Measurements from ENCODE around the gene SMCO2. TPM values are rescaled to one million over a fixed set of nuclear protein-coding genes. Genes with fewer than 3 reads are reported as not detected.

Gene SMCO2
- total and polyA plus RNA-seq, 10 of the 15 experiments (the other 5 are each of a cell fraction or from before 2014, with no cell fraction given): 0.11 to 2.3 (median 0.67) TPM

DNA sequence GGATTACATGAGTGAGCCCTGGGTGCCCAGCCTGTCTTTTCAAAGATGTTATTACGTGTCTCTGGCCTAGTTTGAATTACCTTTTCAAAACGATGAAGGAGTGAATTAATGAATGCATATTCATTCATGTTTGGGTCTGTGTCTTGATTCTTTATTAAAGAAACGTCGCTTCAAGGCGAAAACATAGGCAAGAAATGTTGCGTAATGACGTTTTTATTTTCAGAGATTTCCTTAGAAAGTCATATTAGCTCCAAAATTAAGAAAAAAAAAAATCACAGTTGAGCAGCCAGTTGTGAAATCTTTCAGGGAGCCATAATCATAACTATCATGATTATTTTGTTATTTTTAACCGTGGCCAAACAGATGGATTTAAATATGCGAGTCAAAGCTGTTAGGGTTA, 81.0 kb downstream of the SMCO2 start:
- CTCF ChIA-PET: no interaction called here
- in situ Hi-C loops (cut with MboI): no loop called here
- 61% methylated on average over 9 of the region's 9 CpGs for WGBS (ENCODE audit: insufficient coverage, insufficient replicate concordance, low lambda C conversion rate, missing lambda C conversion rate)
- Histone ChIP-seq H3K4me2 (ENCODE audit: control insufficient read depth, insufficient read depth) (no peak overlapping the region), H4K20me1 (ENCODE audit: control insufficient read depth, insufficient read depth) (no peaks in the 10 kb centered on the region), H3K27me3 (replicated peaks in 1 of 2; ENCODE audit: control insufficient read depth in 2 of 2, insufficient read depth in 2 of 2, low read length in 1 of 2) (no peaks in the 10 kb centered on the region), H3K36me3 (ENCODE audit: control insufficient read depth in 2 of 2, insufficient read depth in 2 of 2, low read length in 1 of 2) (no peaks in the 10 kb centered on the region), H3K27ac (ENCODE audit: control insufficient read depth, insufficient read depth) (no peak overlapping the region), H3K4me3 (no peak overlapping the region), H2AFZ (ENCODE audit: control insufficient read depth, low read depth, low read length) (no peak overlapping the region), H3K4me1 (ENCODE audit: control insufficient read depth, insufficient read depth, low read length) (peaks cover 17% of the 10 kb centered on the region), H3K9ac (ENCODE audit: control insufficient read depth, insufficient read depth, low read length) (no peak overlapping the region), H3K79me2 (ENCODE audit: control insufficient read depth, insufficient read depth, low read length) (peaks cover 37% of the 10 kb centered on the region), H3K9me3 (replicated peaks; ENCODE audit: control insufficient read depth, insufficient read depth, low read length) (no peaks in the 10 kb centered on the region; the same call in 2 of the 3 replicates)
- no TSS peak for BruUV-seq (replicated peaks)
- TF ChIP-seq IKZF1 (conservative IDR thresholded peaks at IDR 0.05): no peak
- no peak for TF ChIP-seq FOXM1 (IDR thresholded peaks at IDR 0.05; ENCODE audit: low read depth, low read length)
- TF ChIP-seq ESRRA (IDR thresholded peaks at IDR 0.05; ENCODE audit: low read length): no peak
- no peak for TF ChIP-seq MEF2B (IDR thresholded peaks at IDR 0.05; ENCODE audit: partially characterized antibody, poor library complexity, severe bottlenecking)
- TF ChIP-seq IRF5 (IDR thresholded peaks at IDR 0.05; ENCODE audit: borderline replicate concordance): no peak
- TF ChIP-seq SP1 (IDR thresholded peaks at IDR 0.05; ENCODE audit: low read depth, low read length): no peak
- TF ChIP-seq, protein P1, sequence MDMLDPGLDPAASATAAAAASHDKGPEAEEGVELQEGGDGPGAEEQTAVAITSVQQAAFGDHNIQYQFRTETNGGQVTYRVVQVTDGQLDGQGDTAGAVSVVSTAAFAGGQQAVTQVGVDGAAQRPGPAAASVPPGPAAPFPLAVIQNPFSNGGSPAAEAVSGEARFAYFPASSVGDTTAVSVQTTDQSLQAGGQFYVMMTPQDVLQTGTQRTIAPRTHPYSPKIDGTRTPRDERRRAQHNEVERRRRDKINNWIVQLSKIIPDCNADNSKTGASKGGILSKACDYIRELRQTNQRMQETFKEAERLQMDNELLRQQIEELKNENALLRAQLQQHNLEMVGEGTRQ (IDR thresholded peaks at IDR 0.05; ENCODE audit: borderline replicate concordance, low read depth, low read length): no peak
- TF ChIP-seq ZSCAN29 (IDR thresholded peaks at IDR 0.05): no peak
- TF ChIP-seq RELB (IDR thresholded peaks at IDR 0.05; ENCODE audit: low read depth): no peak
- TF ChIP-seq SMARCA5 (IDR thresholded peaks at IDR 0.05): no peak
- TF ChIP-seq, protein P2, sequence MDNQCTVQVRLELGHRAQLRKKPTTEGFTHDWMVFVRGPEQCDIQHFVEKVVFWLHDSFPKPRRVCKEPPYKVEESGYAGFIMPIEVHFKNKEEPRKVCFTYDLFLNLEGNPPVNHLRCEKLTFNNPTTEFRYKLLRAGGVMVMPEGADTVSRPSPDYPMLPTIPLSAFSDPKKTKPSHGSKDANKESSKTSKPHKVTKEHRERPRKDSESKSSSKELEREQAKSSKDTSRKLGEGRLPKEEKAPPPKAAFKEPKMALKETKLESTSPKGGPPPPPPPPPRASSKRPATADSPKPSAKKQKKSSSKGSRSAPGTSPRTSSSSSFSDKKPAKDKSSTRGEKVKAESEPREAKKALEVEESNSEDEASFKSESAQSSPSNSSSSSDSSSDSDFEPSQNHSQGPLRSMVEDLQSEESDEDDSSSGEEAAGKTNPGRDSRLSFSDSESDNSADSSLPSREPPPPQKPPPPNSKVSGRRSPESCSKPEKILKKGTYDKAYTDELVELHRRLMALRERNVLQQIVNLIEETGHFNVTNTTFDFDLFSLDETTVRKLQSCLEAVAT (IDR thresholded peaks at IDR 0.05): no peak
- TF ChIP-seq, protein P3, sequence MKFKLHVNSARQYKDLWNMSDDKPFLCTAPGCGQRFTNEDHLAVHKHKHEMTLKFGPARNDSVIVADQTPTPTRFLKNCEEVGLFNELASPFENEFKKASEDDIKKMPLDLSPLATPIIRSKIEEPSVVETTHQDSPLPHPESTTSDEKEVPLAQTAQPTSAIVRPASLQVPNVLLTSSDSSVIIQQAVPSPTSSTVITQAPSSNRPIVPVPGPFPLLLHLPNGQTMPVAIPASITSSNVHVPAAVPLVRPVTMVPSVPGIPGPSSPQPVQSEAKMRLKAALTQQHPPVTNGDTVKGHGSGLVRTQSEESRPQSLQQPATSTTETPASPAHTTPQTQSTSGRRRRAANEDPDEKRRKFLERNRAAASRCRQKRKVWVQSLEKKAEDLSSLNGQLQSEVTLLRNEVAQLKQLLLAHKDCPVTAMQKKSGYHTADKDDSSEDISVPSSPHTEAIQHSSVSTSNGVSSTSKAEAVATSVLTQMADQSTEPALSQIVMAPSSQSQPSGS (IDR thresholded peaks at IDR 0.05; ENCODE audit: low read length): no peak
- TF ChIP-seq, protein P4, sequence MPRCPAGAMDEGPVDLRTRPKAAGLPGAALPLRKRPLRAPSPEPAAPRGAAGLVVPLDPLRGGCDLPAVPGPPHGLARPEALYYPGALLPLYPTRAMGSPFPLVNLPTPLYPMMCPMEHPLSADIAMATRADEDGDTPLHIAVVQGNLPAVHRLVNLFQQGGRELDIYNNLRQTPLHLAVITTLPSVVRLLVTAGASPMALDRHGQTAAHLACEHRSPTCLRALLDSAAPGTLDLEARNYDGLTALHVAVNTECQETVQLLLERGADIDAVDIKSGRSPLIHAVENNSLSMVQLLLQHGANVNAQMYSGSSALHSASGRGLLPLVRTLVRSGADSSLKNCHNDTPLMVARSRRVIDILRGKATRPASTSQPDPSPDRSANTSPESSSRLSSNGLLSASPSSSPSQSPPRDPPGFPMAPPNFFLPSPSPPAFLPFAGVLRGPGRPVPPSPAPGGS (IDR thresholded peaks at IDR 0.05; ENCODE audit: borderline replicate concordance, insufficient read depth, low read depth, low read length, poor library complexity, severe bottlenecking): no peak
- TF ChIP-seq NR2F1 (conservative IDR thresholded peaks at IDR 0.05): no peak
- no peak for TF ChIP-seq SREBF1 (IDR thresholded peaks at IDR 0.05; ENCODE audit: low read length)
- TF ChIP-seq EZH2 (IDR thresholded peaks at IDR 0.05; ENCODE audit: borderline replicate concordance, control insufficient read depth, low read depth, low read length): no peak
- no peak for TF ChIP-seq KLF5 (IDR thresholded peaks at IDR 0.05; ENCODE audit: partially characterized antibody)
- no peak for TF ChIP-seq PML (IDR thresholded peaks at IDR 0.05; ENCODE audit: low read length)
- POLR2A ChIA-PET: no interaction called here
- SMC1A ChIA-PET (ENCODE audit: uncharacterized antibody, unreplicated experiment): no interaction called here
- no peak for DNase-seq (ENCODE audit: low read depth, low spot score)
- RAD21 ChIA-PET (ENCODE audit: unreplicated experiment): no interaction called here
- no peak for ATAC-seq
- FAIRE-seq: no peak
- intact Hi-C loops (cut with micrococcal nuclease; ENCODE audit: unreplicated experiment): no loop called here

Data from GM12878 (cell line).